GM12864 (cell line): ENCODE data around the gene NKPD1.

Experiments
- DNase-seq: peaks from one replicate; pipeline ENCODE4 v3.0.0-alpha.2; 2011; ENCODE audit warnings: low read depth
- H3K4me3 ChIP-seq: 2 replicates; pipeline ENCODE4 v1.5.1; 2011; ENCODE audit warnings: mild to moderate bottlenecking, low read depth, low read length, control low read depth
- CTCF ChIP-seq: IDR thresholded peaks from 2 replicates; pipeline ENCODE4 v1.5.1; 2011; ENCODE audit warnings: low read depth, mild to moderate bottlenecking, moderate library complexity, low read length, control low read depth, inconsistent platforms; ENCODE audit errors: missing control alignments

NKPD1 gene

GRCh38 chr19:45179892-45180370, 19.1 kb upstream of the NKPD1 start:
- peak overlapping the region; percentile 92 for H3K4me3 ChIP-seq
- no peak for DNase-seq

DNA sequence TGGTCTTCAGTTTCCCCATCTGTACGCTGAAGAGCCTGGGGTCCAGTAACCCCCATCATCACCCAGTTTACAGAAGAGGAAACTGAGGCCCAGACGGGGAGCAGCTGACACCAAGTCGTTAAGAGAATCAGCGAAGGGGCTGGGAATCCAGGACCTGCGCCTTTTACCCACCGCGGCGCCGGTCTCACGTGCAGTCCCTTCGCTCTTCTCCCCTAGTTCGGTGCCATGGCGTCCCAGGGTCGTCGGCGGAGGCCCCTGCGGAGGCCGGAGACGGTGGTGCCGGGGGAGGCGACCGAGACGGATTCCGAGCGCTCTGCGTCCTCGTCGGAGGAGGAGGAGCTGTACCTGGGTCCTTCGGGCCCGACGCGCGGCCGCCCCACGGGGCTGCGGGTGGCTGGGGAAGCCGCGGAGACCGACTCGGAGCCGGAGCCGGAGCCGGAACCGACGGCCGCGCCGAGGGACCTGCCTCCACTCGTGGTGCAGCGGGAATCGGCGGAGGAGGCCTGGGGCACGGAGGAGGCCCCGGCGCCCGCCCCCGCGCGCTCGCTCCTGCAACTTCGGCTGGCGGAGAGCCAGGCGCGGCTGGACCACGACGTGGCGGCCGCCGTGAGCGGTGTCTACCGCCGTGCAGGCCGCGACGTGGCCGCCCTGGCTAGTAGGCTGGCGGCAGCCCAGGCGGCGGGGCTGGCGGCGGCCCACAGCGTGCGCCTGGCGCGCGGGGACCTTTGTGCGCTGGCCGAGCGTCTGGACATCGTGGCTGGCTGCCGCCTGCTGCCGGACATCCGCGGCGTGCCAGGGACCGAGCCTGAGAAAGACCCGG, 18.5 kb upstream of the NKPD1 start:
- DNase-seq = no peak
- H3K4me3 ChIP-seq = peak overlapping the region; percentile 92
- no peak for TF ChIP-seq CTCF

More at GRCh38 chr19:45179892-45180370, 19.1 kb upstream of the NKPD1 start:
- no peak for TF ChIP-seq CTCF

- peak within 1 kb of the TSS; percentile 92 for H3K4me3 ChIP-seq
- DNase-seq = peak; percentile 100
- peak; percentile 42 for TF ChIP-seq CTCF
These were observed 17.7 kb upstream of the NKPD1 start, which contains the start of gene BLOC1S3 for GRCh38 chr19:45178262-45179071. Gene BLOC1S3 (plus strand): TSS chr19:45178784. CDS start chr19:45179297, 513 bp downstream.

GRCh38 chr19:45177817-45178261, 17.1 kb upstream of the NKPD1 start, which contains the start of gene TRAPPC6A:
Gene TRAPPC6A (minus strand): TSS chr19:45178237. CDS start chr19:45178218, 19 bp downstream.
- H3K4me3 ChIP-seq = peak within 1 kb of the TSS; percentile 92
- no peak for TF ChIP-seq CTCF
- no peak for DNase-seq

DNA sequence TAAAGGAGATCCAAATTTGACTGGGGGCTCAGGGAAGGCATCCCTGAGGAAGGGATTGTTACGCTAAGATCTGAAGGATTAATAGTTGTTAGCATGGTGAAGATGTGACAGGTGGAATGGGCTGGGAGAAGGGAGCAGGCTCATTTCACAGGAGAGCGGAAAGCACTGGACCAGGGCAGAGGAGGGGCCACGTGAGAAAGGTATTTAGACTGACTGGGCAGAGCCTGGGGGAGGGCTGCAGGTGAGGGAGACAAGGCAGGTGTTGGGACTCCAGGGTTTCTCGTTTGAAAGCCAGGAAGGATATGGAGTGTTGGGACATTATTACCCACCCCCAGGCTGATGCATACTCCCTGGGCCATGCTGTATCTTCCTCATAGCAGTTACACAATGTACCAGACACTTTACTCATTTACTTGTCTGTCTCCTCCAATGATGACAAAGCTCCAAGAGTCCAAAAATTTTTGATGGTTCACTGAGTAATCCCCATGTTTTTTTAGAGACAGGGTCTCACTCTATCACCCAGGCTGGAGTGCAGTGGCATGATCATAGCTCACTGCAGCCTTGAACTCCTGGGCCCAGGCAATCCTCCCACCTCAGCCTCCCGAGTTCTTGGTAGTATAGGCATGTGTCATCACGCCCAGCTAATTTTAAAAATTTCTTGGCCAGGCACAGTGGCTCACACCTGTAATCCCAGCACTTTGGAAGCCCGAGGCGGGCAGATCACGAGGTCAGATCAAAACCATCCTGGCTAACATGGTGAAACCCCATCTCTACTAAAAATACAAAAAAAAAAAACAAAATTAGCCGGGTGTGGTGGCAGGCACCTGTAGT, 14.9 kb upstream of the NKPD1 start:
- TF ChIP-seq CTCF = no peak
- no peak overlapping the region for H3K4me3 ChIP-seq
- DNase-seq = no peak

DNA sequence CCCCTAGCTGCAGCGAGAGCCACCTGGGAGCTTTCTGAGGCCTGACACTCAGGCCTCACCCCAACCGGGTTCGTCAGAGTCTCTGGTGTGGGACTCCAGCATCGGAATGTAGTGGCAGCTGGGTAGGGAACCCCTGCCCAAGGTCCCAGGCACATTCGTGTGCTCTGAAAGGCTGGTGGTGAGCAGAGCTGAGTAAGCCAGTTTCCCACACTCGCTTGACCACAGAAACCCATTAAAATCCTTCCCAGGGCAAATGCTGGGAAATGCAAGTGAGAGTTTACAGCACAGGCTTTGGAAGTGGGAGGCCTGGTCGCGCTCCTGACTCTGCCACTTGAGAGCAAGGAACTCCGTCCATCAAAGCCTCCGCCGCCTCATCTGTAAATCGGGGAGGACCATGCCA, 13.0 kb upstream of the NKPD1 start:
- H3K4me3 ChIP-seq = no peak overlapping the region
- no peak for DNase-seq
- TF ChIP-seq CTCF = no peak
